WTC11 (cell line): ENCODE data around the gene C6orf52. TPM values are rescaled to one million over a fixed set of nuclear protein-coding genes. Genes with fewer than 3 reads are reported as not detected.

Experiments used
- ATAC-seq: fragments of 200-7000 bp; cut with Tn5 transposase; 2 replicates; pipeline ENCODE4 v1.10.0; 2021; ENCODE audit warnings: mild to moderate bottlenecking, moderate library complexity
- CTCF ChIA-PET: fragments of 300-600 bp; sonication (Branson Sonifier 250); formaldehyde crosslinking; loops from one replicate; lab custom pipeline; 2021; ENCODE audit warnings: antibody characterized with exemption; lab: Charles Lee
- POLR2A ChIA-PET: fragments of 350-600 bp; sonication (Branson Sonifier 250); formaldehyde crosslinking; loops from one replicate; lab custom pipeline; 2021; ENCODE audit warnings: antibody characterized with exemption; lab: Charles Lee
- DNase-seq: peaks from one replicate; pipeline ENCODE4 v3.0.0; 2021; ENCODE audit warnings: low spot score
- H3K27ac Mint-ChIP-seq: 2 replicates; pipeline ENCODE4 v1.8.0; 2021; ENCODE audit warnings: mixed read lengths
- H3K27me3 Mint-ChIP-seq: 2 replicates; pipeline ENCODE4 v1.8.0; 2021; ENCODE audit warnings: low read depth, mild to moderate bottlenecking, moderate library complexity, mixed read lengths
- H3K36me3 Mint-ChIP-seq: 2 replicates; pipeline ENCODE4 v1.8.0; 2021; ENCODE audit warnings: mixed read lengths
- H3K4me1 Mint-ChIP-seq: 2 replicates; pipeline ENCODE4 v1.8.0; 2022; ENCODE audit warnings: mixed read lengths
- H3K4me3 Mint-ChIP-seq: 2 replicates; pipeline ENCODE4 v1.8.0; 2021; ENCODE audit warnings: mild to moderate bottlenecking, moderate library complexity, mixed read lengths
- H3K9me3 Mint-ChIP-seq: 2 replicates; pipeline ENCODE4 v1.8.0; 2021; ENCODE audit warnings: mixed read lengths
- AFF4 ChIP-seq: sonication (generic); formaldehyde crosslinking; IDR thresholded peaks from 2 replicates; pipeline ENCODE4 v1.8.1; 2023; ENCODE audit warnings: mild to moderate bottlenecking, missing genetic modification reagents, borderline replicate concordance
- ATF1 ChIP-seq: sonication (generic); formaldehyde crosslinking; IDR thresholded peaks from 2 replicates; pipeline ENCODE4 v1.8.1; 2023; ENCODE audit warnings: mild to moderate bottlenecking, moderate library complexity, missing genetic modification reagents
- ATF2 ChIP-seq: sonication (generic); formaldehyde crosslinking; IDR thresholded peaks from 2 replicates; pipeline ENCODE4 v1.8.1; 2022; ENCODE audit warnings: low read depth, missing genetic modification reagents, borderline replicate concordance
- CTCF ChIP-seq: fragments of 200-600 bp; IDR thresholded peaks from 2 replicates; pipeline ENCODE4 v1.8.0; 2022; ENCODE audit warnings: antibody characterized with exemption
- E2F1 ChIP-seq: sonication (generic); formaldehyde crosslinking; IDR thresholded peaks from 2 replicates; pipeline ENCODE4 v1.8.0; 2022; ENCODE audit warnings: mild to moderate bottlenecking, missing genetic modification reagents
- EMX1 ChIP-seq: fragments of 250-450 bp; sonication (Bioruptor Pico); IDR thresholded peaks from 2 replicates; pipeline ENCODE4 v1.8.0; 2021; ENCODE audit warnings: mild to moderate bottlenecking
- ETV6 ChIP-seq: sonication (generic); formaldehyde crosslinking; IDR thresholded peaks from 2 replicates; pipeline ENCODE4 v1.8.1; 2022; ENCODE audit warnings: mild to moderate bottlenecking, missing genetic modification reagents
- FOXP4 ChIP-seq: sonication (generic); formaldehyde crosslinking; IDR thresholded peaks from 2 replicates; pipeline ENCODE4 v1.8.0; 2022; ENCODE audit warnings: mild to moderate bottlenecking, missing genetic modification reagents
- IRF2 ChIP-seq: sonication (generic); formaldehyde crosslinking; IDR thresholded peaks from 2 replicates; pipeline ENCODE4 v1.8.0; 2022; ENCODE audit warnings: low read depth, missing genetic modification reagents, borderline replicate concordance
- JUN ChIP-seq: sonication (generic); formaldehyde crosslinking; IDR thresholded peaks from 2 replicates; pipeline ENCODE4 v1.8.0; 2023; ENCODE audit warnings: mild to moderate bottlenecking, missing genetic modification reagents
- MYBL2 ChIP-seq: sonication (generic); formaldehyde crosslinking; IDR thresholded peaks from 2 replicates; pipeline ENCODE4 v1.8.1; 2023; ENCODE audit warnings: mild to moderate bottlenecking, moderate library complexity, missing genetic modification reagents
- NR2C2 ChIP-seq: sonication (generic); formaldehyde crosslinking; IDR thresholded peaks from 2 replicates; pipeline ENCODE4 v1.8.0; 2022; ENCODE audit warnings: mild to moderate bottlenecking, missing genetic modification reagents
- PREB ChIP-seq: sonication (generic); formaldehyde crosslinking; IDR thresholded peaks from 2 replicates; pipeline ENCODE4 v1.8.1; 2022; ENCODE audit warnings: mild to moderate bottlenecking, missing genetic modification reagents, moderate library complexity, borderline replicate concordance
- TEAD1 ChIP-seq: sonication (generic); formaldehyde crosslinking; IDR thresholded peaks from 2 replicates; pipeline ENCODE4 v1.8.0; 2022; ENCODE audit warnings: mild to moderate bottlenecking, missing genetic modification reagents
- ZNF121 ChIP-seq: sonication (generic); formaldehyde crosslinking; IDR thresholded peaks from 2 replicates; pipeline ENCODE4 v1.8.0; 2023; ENCODE audit warnings: missing genetic modification reagents
- ZNF425 ChIP-seq: fragments of 250-450 bp; sonication (Bioruptor Pico); conservative IDR thresholded peaks from 2 replicates; pipeline ENCODE4 v1.9.0; 2021; ENCODE audit warnings: mild to moderate bottlenecking
- total RNA-seq: library from RNA; stranded (reverse); gene quantifications from 3 replicates; pipeline ENCODE4 v1.2.3, GENCODE V29; 2021

Gene C6orf52
- total RNA-seq, 1 experiment from 2014 or later: 0.42 TPM

- TF ChIP-seq ZNF425 (no peak), ATF1 (no peak), IRF2 (CRISPR knock-in tag) (no peak)
These were observed 3.6 kb downstream of the C6orf52 start (continued) for GRCh38 chr6:10690651-10691445.

- CTCF ChIA-PET: interaction anchor here (0.9 to 1.4 kb wide), 2 partner anchors 209 to 222 kb away, joined by 3 to 5 read pairs; no protein-coding TSS in a partner anchor
- Mint-ChIP-seq H3K27me3 (no peaks in the 10 kb centered on the region), H3K36me3 (no peaks in the 10 kb centered on the region), H3K27ac (no peak overlapping the region), H3K9me3 (no peaks in the 10 kb centered on the region; the same call in 1 of the 2 replicates), H3K4me3 (no peak overlapping the region), H3K4me1 (peaks cover 33% of the 10 kb centered on the region)
- DNase-seq (peak; percentile 17), ATAC-seq (peak; percentile 62; the same call in 1 of the 2 replicates)
- TF ChIP-seq JUN (CRISPR knock-in tag) (no peak), CTCF (no peak), ZNF121 (no peak), NR2C2 (CRISPR knock-in tag) (no peak), FOXP4 (CRISPR knock-in tag) (no peak), E2F1 (CRISPR knock-in tag) (no peak), AFF4 (CRISPR knock-in tag) (no peak), TEAD1 (CRISPR knock-in tag) (no peak), MYBL2 (CRISPR knock-in tag) (no peak), PREB (CRISPR knock-in tag) (no peak), ZNF425 (no peak), ATF2 (CRISPR knock-in tag) (no peak), EMX1 (no peak), ETV6 (CRISPR knock-in tag) (no peak)
- POLR2A ChIA-PET: interaction anchor here (0.5 kb wide), 1 partner anchor 603 kb away, joined by 4 read pairs; no protein-coding TSS in a partner anchor
These were observed 6.8 kb downstream of the C6orf52 start for GRCh38 chr6:10687582-10687981.
